ENCODE results near the gene PTPN11. TPM values are rescaled to one million over a fixed set of nuclear protein-coding genes. Genes with fewer than 3 reads are reported as not detected.

PTPN11 gene
- total and polyA plus RNA-seq, 12 donors = 14.4 to 129 (median 72.0) TPM

DNA sequence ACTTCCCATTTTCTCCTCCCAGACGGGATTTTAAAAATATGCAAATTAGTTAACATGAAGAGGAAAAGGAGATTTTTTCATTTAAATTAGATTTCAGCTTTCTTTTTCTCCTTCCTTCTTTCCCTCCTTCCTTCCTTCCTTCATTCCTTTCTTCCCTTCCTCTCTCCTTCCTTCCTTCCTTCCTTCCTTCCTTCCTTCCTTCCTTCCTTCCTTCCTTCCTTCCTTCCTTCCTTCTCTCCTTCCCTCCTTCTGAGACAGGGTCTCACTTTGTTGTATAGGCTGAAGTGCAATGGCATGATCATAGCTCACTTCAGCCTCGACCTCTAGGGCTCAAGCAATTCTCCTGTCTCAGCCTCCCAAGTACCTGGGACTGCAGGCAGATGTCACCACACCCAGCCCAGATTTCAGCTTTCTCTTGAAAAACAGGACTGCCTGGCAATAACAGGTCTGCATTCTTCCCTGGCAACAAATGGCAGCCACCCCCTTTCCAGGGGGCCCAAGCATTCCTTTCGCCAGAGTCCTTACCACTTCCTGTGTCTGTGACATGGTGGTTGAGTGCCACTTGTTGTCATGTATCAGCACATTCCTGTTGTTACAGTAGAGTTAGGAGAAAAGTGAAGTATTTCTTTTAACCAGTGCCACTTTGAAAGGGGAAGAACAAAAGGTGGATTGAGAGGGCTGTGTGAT is 119.1 kb downstream of the PTPN11 start:
- Histone ChIP-seq H3K27ac (no peak overlapping the region), H3K9me3 (replicated peaks in 1 of 3) (no peaks in the 10 kb centered on the region), H3K27me3 (no peaks in the 10 kb centered on the region), H3K4me3 (no peak overlapping the region), H3K36me3 (replicated peaks in 1 of 2) (no peaks in the 10 kb centered on the region), H3K4me1 (replicated peaks in 1 of 2) (no peaks in the 10 kb centered on the region)
- intact Hi-C loops (cut with DNase I) = no loop called here
- no peak for TF ChIP-seq POLR2A (IDR thresholded peaks at IDR 0.05)
- TF ChIP-seq, protein P1, sequence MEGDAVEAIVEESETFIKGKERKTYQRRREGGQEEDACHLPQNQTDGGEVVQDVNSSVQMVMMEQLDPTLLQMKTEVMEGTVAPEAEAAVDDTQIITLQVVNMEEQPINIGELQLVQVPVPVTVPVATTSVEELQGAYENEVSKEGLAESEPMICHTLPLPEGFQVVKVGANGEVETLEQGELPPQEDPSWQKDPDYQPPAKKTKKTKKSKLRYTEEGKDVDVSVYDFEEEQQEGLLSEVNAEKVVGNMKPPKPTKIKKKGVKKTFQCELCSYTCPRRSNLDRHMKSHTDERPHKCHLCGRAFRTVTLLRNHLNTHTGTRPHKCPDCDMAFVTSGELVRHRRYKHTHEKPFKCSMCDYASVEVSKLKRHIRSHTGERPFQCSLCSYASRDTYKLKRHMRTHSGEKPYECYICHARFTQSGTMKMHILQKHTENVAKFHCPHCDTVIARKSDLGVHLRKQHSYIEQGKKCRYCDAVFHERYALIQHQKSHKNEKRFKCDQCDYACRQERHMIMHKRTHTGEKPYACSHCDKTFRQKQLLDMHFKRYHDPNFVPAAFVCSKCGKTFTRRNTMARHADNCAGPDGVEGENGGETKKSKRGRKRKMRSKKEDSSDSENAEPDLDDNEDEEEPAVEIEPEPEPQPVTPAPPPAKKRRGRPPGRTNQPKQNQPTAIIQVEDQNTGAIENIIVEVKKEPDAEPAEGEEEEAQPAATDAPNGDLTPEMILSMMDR (IDR thresholded peaks at IDR 0.05) = no peak
- 32 to 57% (median 48%) methylated on average over 3 of the region's 3 CpGs for WGBS, 4 donors
- DNase-seq = no peak

DNA sequence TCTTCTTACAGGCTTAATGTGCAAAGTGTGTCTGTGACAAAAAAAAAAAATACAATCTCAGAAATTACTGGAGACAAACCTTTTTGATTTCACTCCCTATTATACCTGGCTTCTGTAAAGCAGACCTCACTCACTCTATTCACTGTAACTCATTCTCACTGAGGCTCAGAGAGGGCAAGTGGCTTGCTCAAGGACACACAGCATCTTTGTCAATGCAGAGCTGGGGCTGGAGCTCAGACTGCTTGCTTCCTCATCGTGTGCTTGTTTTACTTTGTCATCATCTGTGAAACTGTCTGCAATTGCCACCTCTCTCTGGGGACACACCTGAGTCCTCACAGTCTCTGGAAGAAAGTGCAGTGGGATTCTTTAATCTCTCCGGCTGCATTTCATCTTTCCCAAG is 120.0 kb downstream of the PTPN11 start:
- Histone ChIP-seq H3K36me3 (replicated peaks in 1 of 2) (no peaks in the 10 kb centered on the region), H3K4me1 (replicated peaks in 1 of 2) (no peaks in the 10 kb centered on the region), H3K27ac (no peak overlapping the region), H3K27me3 (no peaks in the 10 kb centered on the region), H3K9me3 (replicated peaks in 1 of 3) (no peaks in the 10 kb centered on the region), H3K4me3 (no peak overlapping the region)
- intact Hi-C loops (cut with DNase I) = no loop called here
- 46 to 60% (median 50%) methylated on average over 2 of the region's 2 CpGs for WGBS, 4 donors
- TF ChIP-seq, protein P1 (IDR thresholded peaks at IDR 0.05) = no peak
- no peak for TF ChIP-seq POLR2A (IDR thresholded peaks at IDR 0.05)
- no peak for DNase-seq

DNA sequence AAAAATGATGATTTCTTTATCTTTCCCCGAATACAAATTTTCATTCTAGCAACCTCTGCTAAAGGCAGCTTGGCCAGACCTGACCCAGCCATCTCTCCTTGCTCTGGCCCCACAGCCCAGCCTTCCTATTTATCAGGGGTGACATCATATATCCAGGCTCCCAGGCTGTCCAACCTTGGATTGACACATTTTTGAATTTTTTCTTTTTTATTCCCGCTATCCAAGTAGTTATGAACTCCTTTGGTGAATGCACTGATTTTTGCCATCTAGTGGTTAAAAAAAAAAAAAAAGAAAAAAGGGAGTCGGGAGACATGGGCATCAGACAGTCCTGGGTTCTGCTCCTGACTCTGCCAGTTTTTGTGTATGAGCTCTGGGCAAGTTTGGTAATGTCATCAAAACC is 120.5 kb downstream of the PTPN11 start:
- WGBS, 4 donors = 28 to 38% (median 34%) methylated on average over 3 of the region's 3 CpGs
- H3K27ac ChIP-seq = no peak overlapping the region
- H3K4me3 ChIP-seq = no peak overlapping the region
- H3K9me3 ChIP-seq (replicated peaks in 1 of 3) = no peaks in the 10 kb centered on the region
- no peaks in the 10 kb centered on the region for H3K36me3 ChIP-seq (replicated peaks in 1 of 2)
- intact Hi-C loops (cut with DNase I) = no loop called here
- H3K4me1 ChIP-seq (replicated peaks in 1 of 2) = no peaks in the 10 kb centered on the region
- no peak for DNase-seq
- TF ChIP-seq, protein P1 (IDR thresholded peaks at IDR 0.05) = no peak
- TF ChIP-seq POLR2A (IDR thresholded peaks at IDR 0.05) = no peak
- H3K27me3 ChIP-seq = no peaks in the 10 kb centered on the region

DNA sequence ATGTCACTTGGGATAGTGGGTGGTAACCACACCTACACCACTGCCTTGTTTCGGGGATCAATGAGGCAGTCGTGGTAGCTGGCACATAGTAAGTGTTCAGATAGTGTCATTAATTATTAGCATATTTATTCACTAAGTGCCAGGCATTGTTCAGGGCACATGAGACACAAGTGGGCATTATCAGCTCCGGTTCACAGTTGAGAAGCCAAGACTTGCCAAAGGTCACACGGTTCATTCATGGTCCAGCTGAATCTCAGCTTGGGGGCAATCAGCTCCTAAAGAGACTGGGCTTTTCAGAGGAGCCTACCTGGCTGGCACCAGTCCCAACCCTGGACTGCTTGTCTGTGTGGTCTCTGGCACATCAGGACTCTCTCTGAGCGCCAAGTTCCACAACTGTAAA is 121.3 kb downstream of the PTPN11 start:
- no peak for TF ChIP-seq POLR2A (IDR thresholded peaks at IDR 0.05)
- TF ChIP-seq, protein P1 (IDR thresholded peaks at IDR 0.05) = no peak
- Histone ChIP-seq H3K4me1 (replicated peaks in 1 of 2) (no peaks in the 10 kb centered on the region), H3K27me3 (peaks cover 4% of the 10 kb centered on the region), H3K9me3 (replicated peaks in 1 of 3) (no peaks in the 10 kb centered on the region), H3K4me3 (no peak overlapping the region), H3K27ac (no peak overlapping the region), H3K36me3 (replicated peaks in 1 of 2) (no peaks in the 10 kb centered on the region)
- WGBS, 4 donors = 52 to 94% (median 69%) methylated on average over 4 to 5 of the region's 5 CpGs
- no peak for DNase-seq
- intact Hi-C loops (cut with DNase I) = no loop called here

Data from adrenal gland (tissue), 12 donors.